Keratinocyte (primary cell): ENCODE data around the gene CDH13. TPM values are rescaled to one million over a fixed set of nuclear protein-coding genes. Genes with fewer than 3 reads are reported as not detected.

Source experiments
- DNase-seq: peaks from one replicate; pipeline ENCODE4 v3.0.0-alpha.2; 2011; ENCODE audit warnings: low read depth, missing footprints, low spot score
- FAIRE-seq: peaks from 2 replicates; lab custom pipeline; 2011; peaks lifted over from hg19 to GRCh38; lab: Jason Lieb, UNC
- H2AFZ ChIP-seq: 2 replicates; pipeline ENCODE4 v1.6.0; 2012; ENCODE audit warnings: low read length, control low read depth, inconsistent platforms; ENCODE audit not compliant: control insufficient read depth
- H3K27ac ChIP-seq: 2 replicates; pipeline ENCODE4 v1.5.1; 2011; ENCODE audit warnings: low read length; ENCODE audit not compliant: control insufficient read depth, insufficient read depth
- H3K27me3 ChIP-seq: 3 replicates; pipeline ENCODE4 v1.6.0; 2011; ENCODE audit warnings: low read length; ENCODE audit not compliant: control insufficient read depth, insufficient read depth; ENCODE audit errors: extremely low read depth
- H3K36me3 ChIP-seq, 2 experiments: 2 replicates in 1 of 2; 3 replicates in 1 of 2; pipeline ENCODE4 v1.5.1; 2011; ENCODE audit warnings: low read length in 2 of 2, mild to moderate bottlenecking in 1 of 2; ENCODE audit not compliant: control insufficient read depth in 2 of 2, insufficient read depth in 2 of 2; ENCODE audit errors: extremely low read depth in 1 of 2
- H3K4me1 ChIP-seq: 3 replicates; pipeline ENCODE4 v1.5.1; 2011; ENCODE audit warnings: low read length; ENCODE audit not compliant: control insufficient read depth, insufficient read depth; ENCODE audit errors: extremely low read depth
- H3K4me2 ChIP-seq: 3 replicates; pipeline ENCODE4 v1.6.0; 2011; ENCODE audit warnings: low read depth, low read length; ENCODE audit not compliant: control insufficient read depth, insufficient read depth; ENCODE audit errors: extremely low read depth
- H3K4me3 ChIP-seq, 3 experiments: fragments of 200-600 bp in 1 of 3; sonication (generic) in 1 of 3; 2 replicates in 2 of 3; 3 replicates in 1 of 3; pipeline ENCODE4 v1.5.1; 2011 to 2016; ENCODE audit warnings: low read length in 3 of 3, mild to moderate bottlenecking in 3 of 3, control low read depth in 2 of 3, inconsistent platforms in 1 of 3, low read depth in 1 of 3, mixed read lengths in 1 of 3, mixed run types in 1 of 3, moderate library complexity in 1 of 3; ENCODE audit not compliant: control insufficient read depth in 2 of 3, insufficient read depth in 2 of 3; ENCODE audit errors: extremely low read depth in 1 of 3
- H3K79me2 ChIP-seq: 2 replicates; pipeline ENCODE4 v1.6.0; 2012; ENCODE audit warnings: low read length; ENCODE audit not compliant: control insufficient read depth, insufficient read depth
- H3K9ac ChIP-seq: 3 replicates; pipeline ENCODE4 v1.6.0; 2011; ENCODE audit warnings: low read length; ENCODE audit not compliant: control insufficient read depth, insufficient read depth; ENCODE audit errors: extremely low read depth
- H3K9me1 ChIP-seq: 3 replicates; pipeline ENCODE4 v1.6.0; 2011; ENCODE audit warnings: low read length; ENCODE audit not compliant: control insufficient read depth, insufficient read depth; ENCODE audit errors: extremely low read depth
- H3K9me3 ChIP-seq: 2 replicates; pipeline ENCODE4 v1.5.1; 2012; ENCODE audit warnings: low read depth, low read length; ENCODE audit not compliant: control insufficient read depth
- H4K20me1 ChIP-seq: 3 replicates; pipeline ENCODE4 v1.6.0; 2011; ENCODE audit warnings: low read length; ENCODE audit not compliant: control insufficient read depth, insufficient read depth; ENCODE audit errors: extremely low read depth
- CTCF ChIP-seq, 3 experiments: IDR thresholded peaks in 1 of 3; conservative IDR thresholded peaks in 1 of 3; optimal IDR thresholded peaks in 1 of 3; 2 replicates in 2 of 3; 3 replicates in 1 of 3; pipeline versions ENCODE3 to v1.5.1; 2011; ENCODE audit warnings: low read length in 3 of 3, mild to moderate bottlenecking in 3 of 3, moderate library complexity in 2 of 3, control low read depth in 1 of 3, inconsistent platforms in 1 of 3; ENCODE audit not compliant: insufficient read depth in 2 of 3; ENCODE audit errors: extremely low read depth in 1 of 3
- EZH2 ChIP-seq: IDR thresholded peaks from one replicate; pipeline ENCODE4 v1.6.1; 2012; ENCODE audit warnings: inconsistent platforms, mild to moderate bottlenecking, low read length, moderate library complexity
- dilution Hi-C: fragments of 300-500 bp; cut with MboI; formaldehyde crosslinking; loops from one replicate; pipeline ENCODE4 v1.7.0; 2020; ENCODE audit warnings: low sequenced_read_pairs; ENCODE audit not compliant: extremely low pct_ligation_motif_present
- polyA plus RNA-seq, 5 experiments: library from polyadenylated mRNA; depleted of rRNA in 3 of 5; stranded (reverse) in 3 of 5; stranded (forward) in 1 of 5; unstranded in 1 of 5; fragments of >200 nt; gene quantifications; 1 replicate in 1 of 5; 2 replicates in 3 of 5; 3 replicates in 1 of 5; pipeline versions ENCODE4 v1.2.1 to v1.2.3, GENCODE V29; 2011 to 2012; ENCODE audit warnings: missing spikeins in 2 of 5, low read depth in 1 of 5, low replicate concordance in 1 of 5

CDH13 gene
- polyA plus RNA-seq, 1 donor (not counting 4 experiments of a cell fraction or from before 2014, with no cell fraction given), result 111 TPM

DNA sequence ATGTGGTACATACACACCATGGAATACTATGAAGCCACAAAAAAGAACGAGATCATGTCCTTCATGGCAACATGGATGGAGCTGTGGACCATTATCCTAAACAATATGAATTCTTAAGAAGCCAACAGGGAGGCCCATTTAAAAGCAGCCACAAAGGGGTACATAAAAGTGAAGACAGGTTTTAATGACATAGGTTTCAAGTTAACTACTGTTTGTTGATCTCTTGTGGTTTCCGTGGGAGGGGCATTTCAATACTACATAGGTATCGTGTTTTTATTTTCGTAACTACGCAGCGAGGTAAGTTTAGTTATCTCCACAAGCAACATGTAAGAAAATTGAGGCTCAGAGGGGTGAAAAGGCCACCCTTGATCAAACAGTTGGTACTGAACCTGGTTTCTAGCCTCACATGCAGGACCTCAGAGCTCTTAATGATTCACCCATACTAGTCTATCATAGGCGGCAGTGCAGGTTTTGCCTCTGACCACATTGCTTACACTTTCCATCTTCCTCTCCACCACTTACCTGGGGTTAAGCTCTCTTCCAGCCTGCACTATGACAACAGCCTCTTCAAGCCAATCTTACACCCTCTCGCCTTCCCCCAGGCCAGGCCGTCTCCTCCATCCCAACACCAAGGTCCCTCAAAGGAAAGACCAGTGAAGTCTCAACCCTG lies 646.9 kb downstream of the CDH13 start:
- H3K36me3 ChIP-seq, result peaks cover 0 to 1% of the 10 kb centered on the region in 2 experiments
- dilution Hi-C loops, result no loop called here
- H3K4me3 ChIP-seq, result no peak overlapping the region
- no peak overlapping the region for H2AFZ ChIP-seq
- H3K9ac ChIP-seq, result no peak overlapping the region
- FAIRE-seq, result no peak
- H3K9me3 ChIP-seq, result no peaks in the 10 kb centered on the region
- no peak for DNase-seq
- H3K4me2 ChIP-seq, result no peak overlapping the region
- no peaks in the 10 kb centered on the region for H3K27me3 ChIP-seq
- H3K27ac ChIP-seq, result no peak overlapping the region
- H3K4me1 ChIP-seq, result no peaks in the 10 kb centered on the region
- no peak for TF ChIP-seq EZH2
- TF ChIP-seq CTCF (optimal IDR thresholded peaks at IDR 0.05 in 1 of 3, IDR thresholded peaks at IDR 0.05 in 1 of 3, conservative IDR thresholded peaks at IDR 0.05 in 1 of 3; ENCODE audit: extremely low read depth in 1 of 3, insufficient read depth in 2 of 3, low read length in 3 of 3), result no peak
- no peaks in the 10 kb centered on the region for H4K20me1 ChIP-seq
- no peaks in the 10 kb centered on the region for H3K9me1 ChIP-seq
- H3K79me2 ChIP-seq, result no peaks in the 10 kb centered on the region

DNA sequence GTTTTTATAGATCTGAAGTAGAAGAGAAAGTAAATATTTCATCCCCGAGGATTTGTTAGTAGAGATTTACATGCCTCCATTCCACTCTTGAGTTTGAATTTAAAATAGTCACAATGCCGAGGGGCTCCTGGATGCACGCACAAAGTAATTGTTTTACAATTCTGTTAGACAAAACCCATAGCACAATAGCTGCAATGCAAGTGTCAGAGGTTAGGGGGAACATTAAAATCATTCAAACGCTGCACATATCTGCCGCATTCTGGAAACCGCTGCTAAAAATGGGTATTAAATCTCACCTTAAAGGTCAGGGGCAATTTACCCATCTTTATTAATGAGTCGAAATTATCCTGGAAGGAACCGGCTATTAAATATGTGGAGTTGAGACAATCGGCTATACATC lies 652.5 kb downstream of the CDH13 start:
- dilution Hi-C loops, result no loop called here
- no peaks in the 10 kb centered on the region for H3K36me3 ChIP-seq
- DNase-seq, result no peak
- no peak overlapping the region for H2AFZ ChIP-seq
- no peak overlapping the region for H3K9ac ChIP-seq
- no peak overlapping the region for H3K4me3 ChIP-seq
- TF ChIP-seq CTCF (optimal IDR thresholded peaks at IDR 0.05 in 1 of 3, IDR thresholded peaks at IDR 0.05 in 1 of 3, conservative IDR thresholded peaks at IDR 0.05 in 1 of 3; ENCODE audit: extremely low read depth in 1 of 3, insufficient read depth in 2 of 3, low read length in 3 of 3) (no peak), EZH2 (no peak)
- no peaks in the 10 kb centered on the region for H3K79me2 ChIP-seq
- H3K27ac ChIP-seq, result no peak overlapping the region
- no peaks in the 10 kb centered on the region for H4K20me1 ChIP-seq
- H3K27me3 ChIP-seq, result no peaks in the 10 kb centered on the region
- FAIRE-seq, result no peak
- H3K4me2 ChIP-seq, result no peak overlapping the region
- H3K9me3 ChIP-seq, result no peaks in the 10 kb centered on the region
- H3K9me1 ChIP-seq, result no peaks in the 10 kb centered on the region
- H3K4me1 ChIP-seq, result no peaks in the 10 kb centered on the region
